ENCODE measurements around the gene MRPL39. TPM values are rescaled to one million over a fixed set of nuclear protein-coding genes. Genes with fewer than 3 reads are reported as not detected.
"Not testable (repeated sequence)": the region's sequence is repeated elsewhere in the genome, so short reads cannot be mapped to it uniquely, and the experiment has no call there.

MRPL39 gene
- total and polyA plus RNA-seq, 4 donors: 19.2 to 35.7 (median 24.4) TPM

GRCh38 chr21:25632296-25632695 lies 25.0 kb upstream of the MRPL39 start:
- TF ChIP-seq FOXA2 (IDR thresholded peaks at IDR 0.05): no peak
- TF ChIP-seq MAX (IDR thresholded peaks at IDR 0.05): no peak
- 99% methylated on average over 2 of the region's 2 CpGs for WGBS

GRCh38 chr21:25626757-25627156 lies 19.5 kb upstream of the MRPL39 start:
- Histone ChIP-seq H3K27ac (ENCODE audit: low read depth in 1 of 2, low read length in 2 of 2) (no peak overlapping the region), H3K4me1 (ENCODE audit: control insufficient read depth in 4 of 4, insufficient read depth in 4 of 4, low read length in 3 of 4) (no peaks in the 10 kb centered on the region), H3K36me3 (ENCODE audit: control insufficient read depth in 4 of 4, insufficient read depth in 3 of 4, low read depth in 1 of 4, low read length in 3 of 4) (no peaks in the 10 kb centered on the region), H3K9ac (ENCODE audit: low read depth in 1 of 2, low read length in 2 of 2) (no peak overlapping the region), H3K9me3 (ENCODE audit: control insufficient read depth in 4 of 4, low read length in 3 of 4) (no peaks in the 10 kb centered on the region), H3K27me3 (ENCODE audit: control insufficient read depth in 4 of 4, insufficient read depth in 4 of 4, low read length in 3 of 4) (no peaks in the 10 kb centered on the region), H3K4me3 (ENCODE audit: low read depth in 1 of 3, low read length in 3 of 3) (no peak overlapping the region)
- DNase-seq (ENCODE audit: low spot score): no peak
- 57% methylated on average over 2 of the region's 2 CpGs for WGBS
- TF ChIP-seq NR2F2 (IDR thresholded peaks at IDR 0.05): peak; percentile 50
- no peak for TF ChIP-seq MAX (IDR thresholded peaks at IDR 0.05)

More at GRCh38 chr21:25632296-25632695, 25.0 kb upstream of the MRPL39 start:
- Histone ChIP-seq H3K9ac (ENCODE audit: low read depth in 1 of 2, low read length in 2 of 2) (no peak overlapping the region), H3K36me3 (ENCODE audit: control insufficient read depth in 4 of 4, insufficient read depth in 3 of 4, low read depth in 1 of 4, low read length in 3 of 4) (no peaks in the 10 kb centered on the region), H3K27ac (ENCODE audit: low read depth in 1 of 2, low read length in 2 of 2) (no peak overlapping the region), H3K4me3 (ENCODE audit: low read depth in 1 of 3, low read length in 3 of 3) (no peak overlapping the region), H3K27me3 (ENCODE audit: control insufficient read depth in 4 of 4, insufficient read depth in 4 of 4, low read length in 3 of 4) (peaks cover 0 to 3% (median 0%) of the 10 kb centered on the region in 4 donors), H3K9me3 (ENCODE audit: control insufficient read depth in 4 of 4, low read length in 3 of 4) (no peaks in the 10 kb centered on the region), H3K4me1 (ENCODE audit: control insufficient read depth in 4 of 4, insufficient read depth in 4 of 4, low read length in 3 of 4) (no peaks in the 10 kb centered on the region)
- DNase-seq (ENCODE audit: low spot score): no peak

GRCh38 chr21:25625776-25626555 lies 18.7 kb upstream of the MRPL39 start:
- not testable (repeated sequence) for H3K36me3 ChIP-seq (ENCODE audit: control insufficient read depth in 4 of 4, insufficient read depth in 3 of 4, low read depth in 1 of 4, low read length in 3 of 4); H3K4me3 ChIP-seq (ENCODE audit: low read depth in 1 of 3, low read length in 3 of 3); H3K27me3 ChIP-seq (ENCODE audit: control insufficient read depth in 4 of 4, insufficient read depth in 4 of 4, low read length in 3 of 4); H3K9me3 ChIP-seq (ENCODE audit: control insufficient read depth in 4 of 4, low read length in 3 of 4); DNase-seq (ENCODE audit: low spot score); H3K4me1 ChIP-seq (ENCODE audit: control insufficient read depth in 4 of 4, insufficient read depth in 4 of 4, low read length in 3 of 4); H3K9ac ChIP-seq (ENCODE audit: low read depth in 1 of 2, low read length in 2 of 2); H3K27ac ChIP-seq (ENCODE audit: low read depth in 1 of 2, low read length in 2 of 2)
- 95% methylated on average over 11 of the region's 11 CpGs for WGBS

GRCh38 chr21:25625036-25625435 lies 17.8 kb upstream of the MRPL39 start:
- H3K9me3 ChIP-seq (ENCODE audit: control insufficient read depth in 4 of 4, low read length in 3 of 4): no peaks in the 10 kb centered on the region
- H3K36me3 ChIP-seq (ENCODE audit: control insufficient read depth in 4 of 4, insufficient read depth in 3 of 4, low read depth in 1 of 4, low read length in 3 of 4): no peaks in the 10 kb centered on the region
- no peak for TF ChIP-seq FOXA1 (IDR thresholded peaks at IDR 0.05)
- H3K27ac ChIP-seq (ENCODE audit: low read depth in 1 of 2, low read length in 2 of 2): no peak overlapping the region
- DNase-seq (ENCODE audit: low spot score): no peak
- no peaks in the 10 kb centered on the region for H3K4me1 ChIP-seq (ENCODE audit: control insufficient read depth in 4 of 4, insufficient read depth in 4 of 4, low read length in 3 of 4)
- WGBS: 99% methylated on average over 1 of the region's 1 CpG
- H3K27me3 ChIP-seq (ENCODE audit: control insufficient read depth in 4 of 4, insufficient read depth in 4 of 4, low read length in 3 of 4): no peaks in the 10 kb centered on the region
- H3K4me3 ChIP-seq (ENCODE audit: low read depth in 1 of 3, low read length in 3 of 3): no peak overlapping the region
- H3K9ac ChIP-seq (ENCODE audit: low read depth in 1 of 2, low read length in 2 of 2): no peak overlapping the region

- Histone ChIP-seq H3K9ac (ENCODE audit: low read depth in 1 of 2, low read length in 2 of 2) (no peak overlapping the region), H3K36me3 (ENCODE audit: control insufficient read depth in 4 of 4, insufficient read depth in 3 of 4, low read depth in 1 of 4, low read length in 3 of 4) (no peaks in the 10 kb centered on the region), H3K9me3 (ENCODE audit: control insufficient read depth in 4 of 4, low read length in 3 of 4) (no peaks in the 10 kb centered on the region), H3K27ac (ENCODE audit: low read depth in 1 of 2, low read length in 2 of 2) (no peak overlapping the region), H3K4me1 (ENCODE audit: control insufficient read depth in 4 of 4, insufficient read depth in 4 of 4, low read length in 3 of 4) (no peaks in the 10 kb centered on the region), H3K27me3 (ENCODE audit: control insufficient read depth in 4 of 4, insufficient read depth in 4 of 4, low read length in 3 of 4) (no peaks in the 10 kb centered on the region), H3K4me3 (ENCODE audit: low read depth in 1 of 3, low read length in 3 of 3) (no peak overlapping the region)
- no peak for DNase-seq (ENCODE audit: low spot score)
- WGBS: 91% methylated on average over 4 of the region's 4 CpGs
- no peak for TF ChIP-seq RAD21 (IDR thresholded peaks at IDR 0.05)
- TF ChIP-seq, protein P1, sequence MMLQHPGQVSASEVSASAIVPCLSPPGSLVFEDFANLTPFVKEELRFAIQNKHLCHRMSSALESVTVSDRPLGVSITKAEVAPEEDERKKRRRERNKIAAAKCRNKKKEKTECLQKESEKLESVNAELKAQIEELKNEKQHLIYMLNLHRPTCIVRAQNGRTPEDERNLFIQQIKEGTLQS (IDR thresholded peaks at IDR 0.05): no peak
- TF ChIP-seq HNF4A (conservative IDR thresholded peaks at IDR 0.05): no peak
- TF ChIP-seq, protein P2, sequence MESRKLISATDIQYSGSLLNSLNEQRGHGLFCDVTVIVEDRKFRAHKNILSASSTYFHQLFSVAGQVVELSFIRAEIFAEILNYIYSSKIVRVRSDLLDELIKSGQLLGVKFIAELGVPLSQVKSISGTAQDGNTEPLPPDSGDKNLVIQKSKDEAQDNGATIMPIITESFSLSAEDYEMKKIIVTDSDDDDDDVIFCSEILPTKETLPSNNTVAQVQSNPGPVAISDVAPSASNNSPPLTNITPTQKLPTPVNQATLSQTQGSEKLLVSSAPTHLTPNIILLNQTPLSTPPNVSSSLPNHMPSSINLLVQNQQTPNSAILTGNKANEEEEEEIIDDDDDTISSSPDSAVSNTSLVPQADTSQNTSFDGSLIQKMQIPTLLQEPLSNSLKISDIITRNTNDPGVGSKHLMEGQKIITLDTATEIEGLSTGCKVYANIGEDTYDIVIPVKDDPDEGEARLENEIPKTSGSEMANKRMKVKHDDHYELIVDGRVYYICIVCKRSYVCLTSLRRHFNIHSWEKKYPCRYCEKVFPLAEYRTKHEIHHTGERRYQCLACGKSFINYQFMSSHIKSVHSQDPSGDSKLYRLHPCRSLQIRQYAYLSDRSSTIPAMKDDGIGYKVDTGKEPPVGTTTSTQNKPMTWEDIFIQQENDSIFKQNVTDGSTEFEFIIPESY (IDR thresholded peaks at IDR 0.05): no peak
- TF ChIP-seq EGR1 (IDR thresholded peaks at IDR 0.05; ENCODE audit: low read depth in 2 of 2): no peak
- TF ChIP-seq GABPA (IDR thresholded peaks at IDR 0.05 in 1 of 2, conservative IDR thresholded peaks at IDR 0.05 in 1 of 2): no peak
- TF ChIP-seq, protein P3, sequence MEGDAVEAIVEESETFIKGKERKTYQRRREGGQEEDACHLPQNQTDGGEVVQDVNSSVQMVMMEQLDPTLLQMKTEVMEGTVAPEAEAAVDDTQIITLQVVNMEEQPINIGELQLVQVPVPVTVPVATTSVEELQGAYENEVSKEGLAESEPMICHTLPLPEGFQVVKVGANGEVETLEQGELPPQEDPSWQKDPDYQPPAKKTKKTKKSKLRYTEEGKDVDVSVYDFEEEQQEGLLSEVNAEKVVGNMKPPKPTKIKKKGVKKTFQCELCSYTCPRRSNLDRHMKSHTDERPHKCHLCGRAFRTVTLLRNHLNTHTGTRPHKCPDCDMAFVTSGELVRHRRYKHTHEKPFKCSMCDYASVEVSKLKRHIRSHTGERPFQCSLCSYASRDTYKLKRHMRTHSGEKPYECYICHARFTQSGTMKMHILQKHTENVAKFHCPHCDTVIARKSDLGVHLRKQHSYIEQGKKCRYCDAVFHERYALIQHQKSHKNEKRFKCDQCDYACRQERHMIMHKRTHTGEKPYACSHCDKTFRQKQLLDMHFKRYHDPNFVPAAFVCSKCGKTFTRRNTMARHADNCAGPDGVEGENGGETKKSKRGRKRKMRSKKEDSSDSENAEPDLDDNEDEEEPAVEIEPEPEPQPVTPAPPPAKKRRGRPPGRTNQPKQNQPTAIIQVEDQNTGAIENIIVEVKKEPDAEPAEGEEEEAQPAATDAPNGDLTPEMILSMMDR (IDR thresholded peaks at IDR 0.05; ENCODE audit: low read depth, low read length, missing input control): no peak
- no peak for TF ChIP-seq YY1 (IDR thresholded peaks at IDR 0.05)
- TF ChIP-seq RXRA (IDR thresholded peaks at IDR 0.05): no peak
- TF ChIP-seq HNF4G (IDR thresholded peaks at IDR 0.05): no peak
- no peak for TF ChIP-seq JUND (IDR thresholded peaks at IDR 0.05)
These were observed 17.2 kb upstream of the MRPL39 start for GRCh38 chr21:25624511-25624910.

Data from liver (tissue), 9 donors.